Effector CD4-positive, alpha-beta T cell (primary cell): ENCODE results near the gene FCRLB.
"Not testable (repeated sequence)": the region's sequence is repeated elsewhere in the genome, so short reads cannot be mapped to it uniquely, and the experiment has no call there.

Experiments
- DNase-seq: peaks from one replicate; pipeline ENCODE4 v3.0.0-alpha.2; 2020

FCRLB gene

GRCh38 chr1:161720422-161720821 lies 922 bp upstream of the FCRLB start:
- DNase-seq = no peak

- no peak for DNase-seq
Measured at GRCh38 chr1:161721738-161722343, 497 bp downstream of the FCRLB start.

GRCh38 chr1:161722406-161722805 lies 1.1 kb downstream of the FCRLB start:
- DNase-seq = no peak

- no peak for DNase-seq
Measured at GRCh38 chr1:161723459-161724141, 2.3 kb downstream of the FCRLB start.

GRCh38 chr1:161725258-161725907 lies 4.0 kb downstream of the FCRLB start:
- not testable (repeated sequence) for DNase-seq

- peak; percentile 12 for DNase-seq
Measured at GRCh38 chr1:161725908-161726472, 4.6 kb downstream of the FCRLB start.

- DNase-seq = peak; percentile 47
Measured at GRCh38 chr1:161726473-161727255, 5.3 kb downstream of the FCRLB start.

GRCh38 chr1:161727256-161727924 lies 6.0 kb downstream of the FCRLB start:
- peak; percentile 21 for DNase-seq

- DNase-seq = no peak
Measured at GRCh38 chr1:161728376-161729226, 7.3 kb downstream of the FCRLB start.

GRCh38 chr1:161730050-161730564 lies 8.8 kb downstream of the FCRLB start:
- DNase-seq = no peak

GRCh38 chr1:161731241-161731640 lies 9.9 kb downstream of the FCRLB start:
- no peak for DNase-seq

- no peak for DNase-seq
Measured at GRCh38 chr1:161731981-161732718, 10.8 kb downstream of the FCRLB start.

GRCh38 chr1:161733526-161733925 lies 12.2 kb downstream of the FCRLB start:
- DNase-seq = no peak

GRCh38 chr1:161735837-161736236 lies 14.5 kb downstream of the FCRLB start:
- DNase-seq = no peak

GRCh38 chr1:161736335-161736969 lies 15.1 kb downstream of the FCRLB start:
- no peak for DNase-seq

- DNase-seq = no peak
Measured at GRCh38 chr1:161737625-161738024, 16.3 kb downstream of the FCRLB start.

GRCh38 chr1:161738627-161739287 lies 17.4 kb downstream of the FCRLB start:
- DNase-seq = peak; percentile 15

GRCh38 chr1:161739865-161740566 lies 18.7 kb downstream of the FCRLB start:
- no peak for DNase-seq

GRCh38 chr1:161740921-161741320 lies 19.6 kb downstream of the FCRLB start:
- no peak for DNase-seq
